Activated naive CD8-positive, alpha-beta T cell (primary cell): ENCODE results near the gene NUSAP1.
"Not testable (repeated sequence)": the region's sequence is repeated elsewhere in the genome, so short reads cannot be mapped to it uniquely, and the experiment has no call there.

Source experiments
- H3K27ac Mint-ChIP-seq: one replicate; pipeline ENCODE4 v1.8.0; 2021; ENCODE audit warnings: mixed read lengths
- H3K27me3 Mint-ChIP-seq: one replicate; pipeline ENCODE4 v1.8.0; 2021; ENCODE audit warnings: mixed read lengths
- H3K36me3 Mint-ChIP-seq: one replicate; pipeline ENCODE4 v1.8.0; 2021; ENCODE audit warnings: mixed read lengths
- H3K4me1 Mint-ChIP-seq: one replicate; pipeline ENCODE4 v1.8.0; 2021; ENCODE audit warnings: low read depth, mixed read lengths
- H3K4me3 Mint-ChIP-seq: one replicate; pipeline ENCODE4 v1.8.0; 2021; ENCODE audit warnings: mild to moderate bottlenecking, mixed read lengths
- H3K9me3 Mint-ChIP-seq: one replicate; pipeline ENCODE4 v1.8.0; 2021; ENCODE audit warnings: low read depth, mixed read lengths

The NUSAP1 gene

GRCh38 chr15:41332194-41333025 is at the start of gene NUSAP1, which contains the start of gene OIP5:
Gene NUSAP1 (plus strand): TSS chr15:41332881. CDS start chr15:41332958, 77 bp downstream.
Gene OIP5 (minus strand): TSS chr15:41332591. CDS start chr15:41332561, 30 bp downstream.
- H3K36me3 Mint-ChIP-seq, result peaks cover 2% of the 10 kb centered on the region
- peak within 1 kb of the TSS; percentile 97 for H3K4me3 Mint-ChIP-seq

DNA sequence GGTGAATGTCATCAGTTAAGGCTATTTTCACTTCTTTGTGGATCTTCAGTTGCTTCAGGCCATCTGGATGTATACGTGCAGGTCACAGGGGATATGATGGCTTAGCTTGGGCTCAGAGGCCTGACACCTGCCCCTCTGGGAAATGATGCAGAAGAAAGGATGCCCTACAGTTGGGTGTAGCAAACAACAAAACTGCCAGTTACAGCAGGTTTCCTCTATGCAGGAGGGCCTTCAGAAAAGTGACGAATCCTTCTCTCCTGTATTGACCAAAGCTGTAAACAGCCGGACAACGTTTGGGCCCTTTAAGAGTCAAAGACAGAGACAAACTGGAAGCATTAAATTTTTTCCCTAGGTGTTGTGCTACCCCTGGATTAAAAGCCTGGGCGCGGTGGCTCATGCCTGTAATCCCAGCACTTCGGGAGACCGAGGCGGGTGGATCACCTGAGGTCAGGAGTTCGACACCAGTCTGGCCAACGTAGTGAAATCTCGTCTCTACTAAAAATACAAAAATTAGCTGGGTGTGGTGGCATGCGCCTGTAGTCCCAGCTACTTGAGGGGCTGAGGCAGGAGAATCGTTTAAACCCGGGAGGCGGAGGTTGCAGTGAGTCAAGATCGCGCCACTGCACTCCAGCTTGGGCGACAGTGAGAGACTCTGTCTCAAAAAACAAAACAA is 49.6 kb upstream of the NUSAP1 start:
- Mint-ChIP-seq H3K4me1 (peaks cover 41% of the 10 kb centered on the region), H3K27ac (peak overlapping the region; percentile 97), H3K36me3 (peaks cover 14% of the 10 kb centered on the region), H3K4me3 (peak overlapping the region; percentile 98)
- not testable (repeated sequence) for H3K27me3 Mint-ChIP-seq, H3K9me3 Mint-ChIP-seq

More at GRCh38 chr15:41332194-41333025, at the start of gene NUSAP1, which contains the start of gene OIP5:
- Mint-ChIP-seq H3K9me3 (no peaks in the 10 kb centered on the region), H3K27me3 (no peaks in the 10 kb centered on the region), H3K27ac (peak within 1 kb of the TSS; percentile 94), H3K4me1 (peaks cover 27% of the 10 kb centered on the region)

DNA sequence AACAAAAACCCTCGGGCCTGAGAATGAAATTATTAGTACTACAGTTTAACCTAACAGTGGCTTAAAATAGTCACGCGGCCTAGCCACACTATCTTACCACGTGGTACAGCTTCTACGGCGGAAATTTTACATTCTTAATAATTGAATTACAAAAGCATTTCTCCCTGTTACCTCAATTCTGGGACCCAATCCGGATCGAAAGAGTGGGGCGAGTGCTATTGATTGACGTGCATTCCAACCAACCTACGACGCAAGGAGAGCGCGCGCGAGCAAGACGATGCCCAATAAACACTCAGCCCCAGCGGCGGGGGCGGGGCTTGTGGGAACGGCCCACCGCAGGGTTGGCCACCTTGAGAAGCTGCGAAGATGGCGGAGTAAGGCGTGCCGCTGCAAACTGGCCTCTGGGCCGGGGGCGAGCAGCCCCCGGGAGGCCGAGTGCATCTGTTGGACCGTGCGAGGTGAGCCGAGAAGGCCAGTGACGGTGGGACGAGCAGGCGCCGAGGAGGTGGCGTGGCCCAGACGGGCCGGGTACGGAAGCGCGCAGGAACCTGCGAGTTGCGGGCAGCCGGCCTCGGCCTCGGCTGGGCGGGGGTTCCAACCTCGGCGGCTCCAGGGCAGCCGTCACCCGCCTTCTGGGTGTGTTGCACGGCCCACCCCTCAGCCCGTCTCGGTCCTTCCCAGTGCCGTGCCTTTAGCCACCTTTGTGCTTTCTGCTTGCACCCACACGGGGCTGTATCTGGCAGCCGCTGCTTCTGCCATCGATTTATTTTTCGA is 48.8 kb upstream of the NUSAP1 start:
- Mint-ChIP-seq H3K4me3 (peak overlapping the region; percentile 98), H3K36me3 (peaks cover 16% of the 10 kb centered on the region), H3K9me3 (no peaks in the 10 kb centered on the region), H3K4me1 (peaks cover 48% of the 10 kb centered on the region), H3K27me3 (no peaks in the 10 kb centered on the region), H3K27ac (peak overlapping the region; percentile 97)

GRCh38 chr15:41284427-41285177 is 48.1 kb upstream of the NUSAP1 start:
- H3K4me1 Mint-ChIP-seq, result peaks cover 49% of the 10 kb centered on the region
- H3K27me3 Mint-ChIP-seq, result no peaks in the 10 kb centered on the region
- peaks cover 15% of the 10 kb centered on the region for H3K36me3 Mint-ChIP-seq
- peak overlapping the region; percentile 98 for H3K4me3 Mint-ChIP-seq
- H3K9me3 Mint-ChIP-seq, result no peaks in the 10 kb centered on the region
- H3K27ac Mint-ChIP-seq, result peak overlapping the region; percentile 94

- peaks cover 12% of the 10 kb centered on the region for H3K36me3 Mint-ChIP-seq
- H3K4me1 Mint-ChIP-seq, result peaks cover 49% of the 10 kb centered on the region
- H3K27ac Mint-ChIP-seq, result peak overlapping the region; percentile 94
- H3K27me3 Mint-ChIP-seq, result no peaks in the 10 kb centered on the region
- H3K4me3 Mint-ChIP-seq, result peak overlapping the region; percentile 98
- no peaks in the 10 kb centered on the region for H3K9me3 Mint-ChIP-seq
These were observed 47.4 kb upstream of the NUSAP1 start for GRCh38 chr15:41285285-41285684.

- Mint-ChIP-seq H3K4me3 (peak overlapping the region; percentile 46), H3K9me3 (no peaks in the 10 kb centered on the region), H3K4me1 (peaks cover 53% of the 10 kb centered on the region), H3K27me3 (no peaks in the 10 kb centered on the region), H3K36me3 (peaks cover 12% of the 10 kb centered on the region), H3K27ac (peak overlapping the region; percentile 30)
These were observed 45.9 kb upstream of the NUSAP1 start for GRCh38 chr15:41286665-41287333.

GRCh38 chr15:41288464-41288863 is 44.2 kb upstream of the NUSAP1 start:
- Mint-ChIP-seq H3K4me3 (no peak overlapping the region), H3K27ac (peak overlapping the region; percentile 54), H3K27me3 (no peaks in the 10 kb centered on the region), H3K9me3 (no peaks in the 10 kb centered on the region), H3K4me1 (peaks cover 45% of the 10 kb centered on the region), H3K36me3 (peaks cover 12% of the 10 kb centered on the region)

DNA sequence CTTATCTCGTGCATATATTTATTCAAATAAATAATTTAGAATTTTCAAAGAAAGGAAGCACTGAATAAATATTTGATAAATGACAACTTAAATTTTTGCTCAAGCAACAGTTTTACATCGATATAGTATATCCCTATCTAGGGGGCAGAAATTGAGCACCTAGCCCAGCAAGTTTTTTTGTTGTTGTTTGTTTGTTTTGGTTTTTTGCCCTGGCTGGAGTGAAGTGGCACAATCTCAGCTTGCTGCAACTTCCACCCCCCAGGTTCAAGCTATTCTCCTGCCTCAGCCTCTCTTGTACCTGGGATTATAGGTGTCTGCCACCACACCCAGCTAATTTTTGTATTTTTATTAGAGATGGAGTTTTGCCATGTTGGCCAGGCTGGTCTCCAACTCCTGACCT is 42.7 kb upstream of the NUSAP1 start:
- no peaks in the 10 kb centered on the region for H3K27me3 Mint-ChIP-seq
- H3K27ac Mint-ChIP-seq, result no peak overlapping the region
- peaks cover 10% of the 10 kb centered on the region for H3K36me3 Mint-ChIP-seq
- no peaks in the 10 kb centered on the region for H3K9me3 Mint-ChIP-seq
- H3K4me1 Mint-ChIP-seq, result peaks cover 41% of the 10 kb centered on the region
- H3K4me3 Mint-ChIP-seq, result no peak overlapping the region

GRCh38 chr15:41291065-41291631 is 41.5 kb upstream of the NUSAP1 start:
- peak overlapping the region; percentile 16 for H3K27ac Mint-ChIP-seq
- peaks cover 35% of the 10 kb centered on the region for H3K4me1 Mint-ChIP-seq
- H3K4me3 Mint-ChIP-seq, result no peak overlapping the region
- no peaks in the 10 kb centered on the region for H3K9me3 Mint-ChIP-seq
- no peaks in the 10 kb centered on the region for H3K27me3 Mint-ChIP-seq
- H3K36me3 Mint-ChIP-seq, result peaks cover 5% of the 10 kb centered on the region

DNA sequence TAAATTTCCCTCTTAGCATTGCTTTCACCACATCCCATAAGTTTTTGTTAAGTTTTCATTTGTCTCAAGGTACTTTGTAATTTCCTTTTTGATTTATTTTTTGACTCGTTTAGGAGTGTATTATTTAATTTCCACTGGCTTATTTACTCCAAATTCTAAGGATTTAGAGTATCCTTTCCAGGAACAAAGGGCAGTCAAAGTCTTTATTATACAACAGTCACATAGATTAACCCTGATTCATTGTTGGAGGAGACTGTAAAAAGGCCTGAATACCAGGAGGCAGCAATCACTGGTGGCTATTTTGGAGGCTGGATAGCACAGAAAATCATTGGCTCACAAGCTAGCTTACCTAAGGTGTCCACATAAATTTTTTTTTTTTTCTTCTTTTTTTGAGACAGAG is 40.2 kb upstream of the NUSAP1 start:
- Mint-ChIP-seq H3K9me3 (no peaks in the 10 kb centered on the region), H3K4me3 (no peak overlapping the region), H3K4me1 (peaks cover 25% of the 10 kb centered on the region), H3K27me3 (no peaks in the 10 kb centered on the region), H3K36me3 (peaks cover 2% of the 10 kb centered on the region), H3K27ac (no peak overlapping the region)

DNA sequence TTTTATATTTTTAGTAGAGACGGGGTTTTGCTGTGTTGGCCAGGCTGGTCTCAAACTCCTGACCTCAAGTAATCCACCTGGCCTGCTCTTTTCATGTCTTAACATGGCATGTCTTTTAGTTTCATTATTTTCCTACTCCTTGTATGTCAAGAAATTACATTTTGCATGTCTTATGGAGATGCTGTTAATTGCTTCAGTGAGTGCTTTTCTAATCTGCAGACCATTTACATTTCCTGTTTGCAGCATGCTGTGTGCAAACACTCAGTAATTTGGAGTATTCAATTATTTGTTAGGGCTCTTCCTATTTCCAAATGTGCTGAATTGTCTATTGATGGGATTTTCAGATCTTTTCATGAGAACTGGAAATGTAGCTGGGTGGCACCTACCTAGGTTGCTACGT is 31.5 kb upstream of the NUSAP1 start:
- not testable (repeated sequence) for H3K27me3 Mint-ChIP-seq, H3K36me3 Mint-ChIP-seq, H3K27ac Mint-ChIP-seq, H3K4me3 Mint-ChIP-seq, H3K4me1 Mint-ChIP-seq, H3K9me3 Mint-ChIP-seq

- Mint-ChIP-seq H3K4me1 (no peaks in the 10 kb centered on the region), H3K4me3 (no peak overlapping the region), H3K27me3 (no peaks in the 10 kb centered on the region), H3K36me3 (peaks cover 2% of the 10 kb centered on the region), H3K9me3 (no peaks in the 10 kb centered on the region), H3K27ac (no peak overlapping the region)
These were observed 31.1 kb upstream of the NUSAP1 start for GRCh38 chr15:41301587-41301986.

GRCh38 chr15:41304149-41304770 is 28.4 kb upstream of the NUSAP1 start:
- H3K27me3 Mint-ChIP-seq, result no peaks in the 10 kb centered on the region
- no peaks in the 10 kb centered on the region for H3K9me3 Mint-ChIP-seq
- H3K27ac Mint-ChIP-seq, result peak overlapping the region; percentile 12
- no peak overlapping the region for H3K4me3 Mint-ChIP-seq
- peaks cover 2% of the 10 kb centered on the region for H3K36me3 Mint-ChIP-seq
- H3K4me1 Mint-ChIP-seq, result no peaks in the 10 kb centered on the region
